Sigmoid colon (tissue), 4 donors: ENCODE data around the gene CNRIP1.

ENCODE experiments used
- EP300 ChIP-seq, 4 donors: sonication (generic); formaldehyde crosslinking; IDR thresholded peaks; one replicate each; pipeline ENCODE4 v1.6.1; 2017; ENCODE audit warnings: antibody characterized with exemption in 4 of 4
- POLR2A ChIP-seq, 2 donors: fragments of 450-650 bp; IDR thresholded peaks; one replicate each; pipeline ENCODE4 v1.6.1; 2016; ENCODE audit warnings: antibody characterized with exemption in 2 of 2, mild to moderate bottlenecking in 2 of 2, moderate library complexity in 2 of 2
- POLR2AphosphoS5 ChIP-seq, 4 donors: sonication (generic); formaldehyde crosslinking; IDR thresholded peaks; one replicate each; pipeline ENCODE4 v1.6.1; 2017; ENCODE audit warnings: antibody characterized with exemption in 4 of 4
- TF ChIP-seq, protein P1 (sequence below), 4 experiments: fragments of 450-650 bp in 3 of 4; fragments of 200-600 bp in 1 of 4; IDR thresholded peaks; one replicate each; pipeline ENCODE4 v1.5.1; 2016 to 2019; ENCODE audit warnings: antibody characterized with exemption in 4 of 4, mild to moderate bottlenecking in 3 of 4, moderate library complexity in 2 of 4

DNA sequence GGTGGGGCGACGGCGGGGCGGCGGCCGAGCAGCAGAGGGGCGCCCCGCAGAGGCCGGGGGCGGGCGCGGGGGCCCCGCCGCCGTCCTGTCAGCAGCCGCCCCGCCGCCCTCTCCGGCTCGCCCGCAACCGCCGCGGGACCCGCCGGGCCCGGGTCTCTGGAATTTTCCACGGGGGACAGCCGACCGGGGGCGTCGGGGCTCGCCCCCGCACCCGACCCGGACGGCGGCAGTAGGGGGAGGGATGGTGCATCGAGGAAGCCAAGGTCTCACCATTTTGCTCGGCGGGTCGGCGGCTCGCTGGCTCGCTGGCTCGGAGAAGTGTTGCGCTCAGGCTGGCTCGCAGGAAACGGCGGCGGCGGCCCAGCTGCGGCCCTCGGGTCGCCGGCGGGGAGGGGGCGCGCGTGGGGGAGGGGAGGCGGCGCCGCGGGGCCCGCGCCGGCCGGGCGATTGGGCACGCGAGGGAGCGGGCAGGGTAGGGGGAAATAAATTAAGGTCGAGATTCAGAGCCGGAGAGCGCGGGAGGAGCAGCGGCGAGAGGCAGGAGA, 67.8 kb downstream of the CNRIP1 start:
- TF ChIP-seq POLR2AphosphoS5 (IDR thresholded peaks at IDR 0.05) (no peak), EP300 (IDR thresholded peaks at IDR 0.05) (no peak), POLR2A (IDR thresholded peaks at IDR 0.05) (peak in 1 of 2 donors; percentile 51)
- TF ChIP-seq, protein P1, sequence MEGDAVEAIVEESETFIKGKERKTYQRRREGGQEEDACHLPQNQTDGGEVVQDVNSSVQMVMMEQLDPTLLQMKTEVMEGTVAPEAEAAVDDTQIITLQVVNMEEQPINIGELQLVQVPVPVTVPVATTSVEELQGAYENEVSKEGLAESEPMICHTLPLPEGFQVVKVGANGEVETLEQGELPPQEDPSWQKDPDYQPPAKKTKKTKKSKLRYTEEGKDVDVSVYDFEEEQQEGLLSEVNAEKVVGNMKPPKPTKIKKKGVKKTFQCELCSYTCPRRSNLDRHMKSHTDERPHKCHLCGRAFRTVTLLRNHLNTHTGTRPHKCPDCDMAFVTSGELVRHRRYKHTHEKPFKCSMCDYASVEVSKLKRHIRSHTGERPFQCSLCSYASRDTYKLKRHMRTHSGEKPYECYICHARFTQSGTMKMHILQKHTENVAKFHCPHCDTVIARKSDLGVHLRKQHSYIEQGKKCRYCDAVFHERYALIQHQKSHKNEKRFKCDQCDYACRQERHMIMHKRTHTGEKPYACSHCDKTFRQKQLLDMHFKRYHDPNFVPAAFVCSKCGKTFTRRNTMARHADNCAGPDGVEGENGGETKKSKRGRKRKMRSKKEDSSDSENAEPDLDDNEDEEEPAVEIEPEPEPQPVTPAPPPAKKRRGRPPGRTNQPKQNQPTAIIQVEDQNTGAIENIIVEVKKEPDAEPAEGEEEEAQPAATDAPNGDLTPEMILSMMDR (IDR thresholded peaks at IDR 0.05), result no peak
